NCI-H2171 treated with DMSO at 0.1 percent for 48 hours (cell line): ENCODE measurements around the gene AFG3L2.
A peak's percentile ranks its signal among the peaks of the same experiment; 100 is the strongest.
"Not testable (repeated sequence)": the region's sequence is repeated elsewhere in the genome, so short reads cannot be mapped to it uniquely, and the experiment has no call there.

ENCODE experiments used
- DNase-seq: peaks from one replicate; lab custom pipeline; 2025; lab: John Stamatoyannopoulos, UW

Gene AFG3L2

GRCh38 chr18:12397254-12397653 is 20.2 kb upstream of the AFG3L2 start:
- DNase-seq, result no peak

DNA sequence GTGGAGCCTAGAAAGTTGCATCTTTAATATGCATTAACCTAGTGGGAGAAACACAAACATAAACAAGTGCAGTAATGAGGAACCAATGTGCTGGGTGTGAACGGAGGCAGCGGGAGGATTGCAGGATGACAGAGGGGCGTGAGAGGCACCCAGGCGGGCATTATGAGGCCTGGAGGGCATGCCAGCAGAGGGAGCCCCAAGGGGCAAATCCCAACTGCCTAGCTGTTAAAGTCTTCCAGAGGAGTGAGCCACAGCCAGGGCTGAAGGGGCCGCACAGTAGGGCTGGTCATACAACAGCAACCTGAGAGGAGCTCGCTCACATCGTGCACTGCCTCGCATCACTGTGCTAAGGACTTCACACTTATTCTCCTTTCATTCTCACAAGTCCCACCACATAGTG is 17.4 kb upstream of the AFG3L2 start:
- peak; percentile 32 for DNase-seq

GRCh38 chr18:12393998-12394397 is 17.0 kb upstream of the AFG3L2 start:
- no peak for DNase-seq

DNA sequence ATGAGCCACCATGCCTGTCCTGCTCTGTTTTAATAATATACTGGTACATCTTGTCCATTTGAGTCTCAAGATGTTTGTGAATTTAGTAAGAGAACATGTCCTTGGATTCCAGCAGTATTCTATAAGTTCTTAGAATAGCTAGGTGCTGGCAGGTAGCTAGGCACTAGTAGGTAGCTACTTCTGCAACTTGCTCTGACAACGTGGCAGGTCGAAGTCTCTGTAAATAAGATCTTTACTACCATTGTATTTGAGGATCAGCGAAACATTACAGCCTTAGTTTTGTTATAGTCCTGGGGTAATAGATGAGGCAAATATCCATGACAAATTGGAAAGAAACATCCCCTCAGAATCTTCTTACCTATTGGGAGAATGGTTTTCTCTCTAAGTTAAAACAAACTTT is 16.5 kb upstream of the AFG3L2 start:
- no peak for DNase-seq

DNA sequence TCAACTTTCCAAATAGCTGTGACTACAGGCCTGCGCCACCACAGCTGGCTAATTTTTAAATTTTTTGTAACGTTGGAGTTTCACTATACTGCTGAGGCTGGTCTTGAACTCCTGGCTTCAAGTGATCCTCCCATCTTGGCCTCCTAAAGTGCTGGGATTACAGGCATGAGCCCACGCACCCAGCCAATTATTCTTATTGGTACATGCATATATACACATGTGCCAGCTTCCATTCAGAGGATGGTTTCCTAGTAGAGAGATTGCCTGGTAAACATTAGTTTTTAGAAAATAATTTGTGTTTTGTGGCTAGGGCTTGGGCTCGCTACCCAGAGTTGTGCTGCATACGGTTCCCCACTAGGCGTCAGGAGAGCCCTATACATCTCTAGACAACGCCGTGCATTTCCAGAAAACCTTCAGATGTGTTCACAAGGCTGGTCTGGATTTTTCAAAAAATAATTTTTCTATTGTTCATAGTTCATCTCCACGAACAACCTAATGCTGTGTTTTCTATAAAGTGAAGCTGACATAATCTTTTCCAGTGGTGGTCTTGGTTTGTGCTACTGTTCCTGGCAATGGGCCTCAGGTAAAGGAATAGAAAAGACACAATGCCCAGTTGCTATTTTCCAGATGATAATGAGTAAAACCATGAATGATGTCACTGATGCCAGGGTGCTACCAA is 14.6 kb upstream of the AFG3L2 start:
- peak; percentile 71 for DNase-seq

- DNase-seq, result no peak
Measured at GRCh38 chr18:12388442-12388841, 11.4 kb upstream of the AFG3L2 start.

- DNase-seq, result no peak
Measured at GRCh38 chr18:12384261-12384660, 7.2 kb upstream of the AFG3L2 start.

- not testable (repeated sequence) for DNase-seq
Measured at GRCh38 chr18:12383759-12384158, 6.7 kb upstream of the AFG3L2 start.

DNA sequence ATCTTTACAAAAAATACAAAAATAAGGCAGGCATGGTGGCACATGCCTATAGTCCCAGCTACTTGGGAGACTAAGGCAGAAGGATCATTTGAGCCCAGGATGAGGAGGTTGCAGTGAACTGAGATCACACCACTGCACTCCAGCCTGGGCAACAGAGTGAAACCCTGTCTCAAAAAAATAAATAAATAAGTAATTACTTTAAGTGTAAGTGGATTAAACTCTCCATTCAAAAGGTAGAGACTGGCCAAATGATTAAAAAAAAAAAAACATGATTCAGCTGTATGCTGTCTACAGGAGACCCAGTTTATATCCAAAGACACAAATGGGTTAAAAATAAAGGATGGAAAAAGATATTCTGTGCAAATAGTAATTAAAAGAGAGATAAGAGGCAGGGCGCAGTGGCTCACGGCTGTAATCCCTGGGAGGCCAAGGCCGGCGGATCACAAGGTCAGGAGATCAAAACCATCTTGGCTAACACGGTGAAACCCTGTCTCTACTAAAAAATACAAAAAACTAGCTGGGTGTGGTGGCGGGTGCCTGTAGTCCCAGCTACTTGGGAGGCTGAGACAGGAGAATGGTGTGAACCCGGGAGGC is 5.3 kb upstream of the AFG3L2 start:
- DNase-seq, result not testable (repeated sequence)

GRCh38 chr18:12378198-12378558 is 1.2 kb upstream of the AFG3L2 start:
- not testable (repeated sequence) for DNase-seq

DNA sequence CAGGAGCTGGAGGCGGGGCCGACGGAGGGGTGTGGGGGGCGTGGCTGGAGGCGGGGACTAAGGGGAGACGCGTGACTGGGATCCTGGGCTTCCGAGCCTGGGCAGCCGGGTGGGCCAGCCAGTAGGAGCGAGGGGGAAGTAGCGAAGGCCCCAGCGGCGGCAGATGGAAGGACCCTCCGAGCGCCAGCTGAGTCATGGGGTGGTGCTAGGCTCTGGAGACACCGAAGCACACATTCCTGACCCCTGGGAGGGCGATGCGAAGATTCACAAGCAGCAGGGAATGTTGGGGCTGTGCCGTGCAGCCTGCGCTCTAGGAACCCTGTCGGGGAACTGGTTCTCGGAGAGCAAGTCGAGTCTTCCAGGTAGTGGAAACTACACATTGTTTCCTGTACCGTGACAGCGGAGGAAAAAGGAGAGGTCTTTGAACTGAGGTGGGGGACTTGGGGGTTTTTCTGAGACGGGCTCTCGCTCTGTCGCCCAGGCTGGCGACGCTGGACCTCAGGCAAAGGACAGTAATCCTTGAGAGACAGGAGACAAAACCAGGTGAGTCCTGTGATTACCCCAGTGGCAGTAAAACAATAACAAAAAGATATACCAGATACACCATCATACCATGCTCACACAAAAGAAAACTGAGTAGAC is 650 bp upstream of the AFG3L2 start:
- DNase-seq, result peak; percentile 100

DNA sequence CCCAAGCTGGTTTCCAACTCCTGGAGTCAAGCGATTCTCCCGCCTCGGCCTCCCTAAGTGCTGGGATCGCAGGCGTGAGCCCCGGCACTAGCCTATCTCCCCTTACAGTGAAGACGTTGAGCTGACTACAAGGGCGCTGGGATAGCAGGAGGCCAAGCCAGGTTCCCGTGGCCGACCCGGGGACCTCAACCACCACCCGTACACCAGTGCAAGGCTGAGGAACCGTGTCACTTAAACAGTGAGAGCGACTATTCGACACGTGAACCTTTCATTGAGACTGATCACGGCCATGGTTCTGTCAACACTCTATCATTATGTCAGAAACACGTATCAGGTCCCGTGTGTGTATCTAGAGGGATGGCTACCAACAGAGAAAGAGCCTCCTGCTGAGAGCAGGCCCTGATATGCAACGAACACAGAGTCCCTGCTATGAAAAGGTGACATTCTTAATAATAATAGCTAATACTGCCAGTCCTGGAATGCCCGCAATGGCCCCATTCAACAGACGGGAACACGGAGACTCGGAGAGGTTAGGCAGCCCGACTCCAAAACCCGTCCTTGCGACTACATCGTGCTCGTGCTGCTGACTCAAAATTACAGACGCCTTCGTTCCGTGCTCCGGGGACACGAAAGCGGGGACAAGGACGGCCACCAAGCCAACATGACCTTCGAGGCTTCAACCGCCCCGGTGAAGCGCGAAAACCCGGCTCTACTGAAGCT is 833 bp downstream of the AFG3L2 start:
- no peak for DNase-seq

DNA sequence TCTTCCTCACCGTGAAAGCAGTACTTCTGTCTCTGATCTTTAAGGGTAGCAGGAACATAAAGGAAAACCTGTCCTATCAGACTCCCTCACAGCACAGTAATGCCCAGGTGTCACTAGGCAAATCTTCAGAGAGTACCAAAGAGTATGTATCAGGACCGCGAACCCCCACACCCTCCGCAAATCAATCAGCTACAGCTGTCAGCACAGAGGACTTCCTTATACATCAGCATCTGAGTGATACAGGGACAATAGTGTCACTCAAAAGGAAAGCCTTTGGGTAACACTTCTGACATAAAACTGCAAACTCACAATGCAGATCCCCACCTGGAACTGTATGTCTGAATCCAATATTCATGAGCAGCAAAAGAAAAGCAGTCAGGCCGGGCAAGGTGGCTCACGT is 2.6 kb downstream of the AFG3L2 start:
- no peak for DNase-seq

DNA sequence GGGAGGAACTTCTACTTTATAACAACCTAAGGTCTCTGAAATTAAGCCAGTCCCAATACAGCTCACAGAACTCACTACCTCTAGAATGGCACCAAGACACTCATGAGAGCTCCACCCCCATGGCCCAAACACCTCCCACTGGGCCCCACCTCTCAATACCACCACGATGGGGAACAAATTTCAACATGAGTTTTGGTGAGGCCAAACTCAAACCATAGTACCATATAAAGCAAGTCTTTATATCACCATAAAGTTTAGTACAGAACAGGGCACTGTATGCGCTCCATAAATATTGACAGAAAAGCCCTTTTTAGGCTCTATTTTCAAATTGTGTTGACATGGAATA is 3.3 kb downstream of the AFG3L2 start:
- DNase-seq, result no peak

GRCh38 chr18:12373116-12373770 is 3.8 kb downstream of the AFG3L2 start:
- DNase-seq, result no peak

DNA sequence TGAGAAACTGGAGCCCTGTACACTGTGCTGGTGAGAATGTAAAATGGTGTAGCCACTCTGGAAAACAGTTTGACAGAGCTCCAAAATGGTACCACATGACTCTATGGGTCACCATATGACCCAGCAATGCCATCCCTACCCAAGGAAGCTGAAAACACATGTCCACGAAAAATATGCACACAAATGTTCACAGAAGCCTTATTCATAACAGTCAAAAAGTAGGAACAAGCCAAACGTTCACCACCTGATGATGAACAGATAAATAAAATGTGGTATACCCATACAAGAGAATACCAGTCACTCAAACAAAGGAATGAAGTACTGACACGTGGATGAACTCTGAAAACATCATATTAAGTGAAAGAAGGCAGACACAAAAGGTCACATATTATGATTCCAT is 4.6 kb downstream of the AFG3L2 start:
- no peak for DNase-seq

DNA sequence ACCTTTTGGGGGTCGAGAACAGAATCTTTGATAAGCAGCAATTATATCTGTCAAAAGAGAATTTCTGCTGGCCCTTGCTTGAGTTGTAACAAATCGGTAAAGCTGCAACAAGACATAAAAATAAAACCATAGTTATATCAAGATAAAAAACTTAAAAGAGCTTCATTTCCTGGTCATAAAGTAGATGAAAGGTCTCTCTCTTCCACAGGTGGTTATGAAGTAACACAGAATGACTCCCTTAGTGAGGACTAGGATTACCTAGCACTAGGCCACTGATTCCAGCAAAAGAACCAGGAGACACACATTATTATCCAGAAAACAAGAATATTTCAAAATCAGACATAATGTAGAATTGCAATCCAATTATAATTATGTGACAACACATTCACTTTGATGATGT is 5.4 kb downstream of the AFG3L2 start:
- no peak for DNase-seq

GRCh38 chr18:12369211-12369610 is 7.8 kb downstream of the AFG3L2 start:
- DNase-seq, result no peak

DNA sequence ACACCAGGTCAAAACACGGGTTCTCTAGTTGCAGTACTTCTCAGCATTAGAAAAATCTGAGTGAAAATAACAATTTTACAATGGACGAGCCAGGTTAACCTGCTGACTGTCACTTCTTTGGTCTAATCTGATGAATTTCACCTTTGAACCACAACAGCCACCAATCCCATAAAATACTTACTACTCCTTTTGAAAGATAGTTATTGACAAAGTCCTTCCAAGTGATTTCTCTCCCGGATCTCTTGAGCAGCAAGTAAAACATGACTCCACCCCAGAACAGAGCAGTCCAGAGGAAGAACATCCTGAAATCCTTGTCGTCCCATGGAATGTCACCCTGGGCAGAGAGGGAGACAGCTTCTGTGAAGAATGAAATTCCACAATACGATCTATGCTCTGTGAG is 10.2 kb downstream of the AFG3L2 start:
- DNase-seq, result no peak

- no peak for DNase-seq
Measured at GRCh38 chr18:12366379-12366778, 10.6 kb downstream of the AFG3L2 start.

- no peak for DNase-seq
Measured at GRCh38 chr18:12362473-12363174, 14.4 kb downstream of the AFG3L2 start.
